Hindlimb muscle (tissue), 1 donor: ENCODE data around the gene TMEM245. TPM values are rescaled to one million over a fixed set of nuclear protein-coding genes. Genes with fewer than 3 reads are reported as not detected.
A peak's percentile ranks its signal among the peaks of the same experiment; 100 is the strongest.

Experiments
- DNase-seq: peaks from one replicate; pipeline ENCODE4 v3.0.0-alpha.2; 2013
- polyA plus RNA-seq: library from polyadenylated mRNA; unstranded; fragments of 120-200 nt; gene quantifications from one replicate; pipeline ENCODE4 v1.2.1, GENCODE V29; 2013; ENCODE audit not compliant: insufficient read length

Gene TMEM245
- polyA plus RNA-seq, 1 donor, result 37.3 TPM

DNA sequence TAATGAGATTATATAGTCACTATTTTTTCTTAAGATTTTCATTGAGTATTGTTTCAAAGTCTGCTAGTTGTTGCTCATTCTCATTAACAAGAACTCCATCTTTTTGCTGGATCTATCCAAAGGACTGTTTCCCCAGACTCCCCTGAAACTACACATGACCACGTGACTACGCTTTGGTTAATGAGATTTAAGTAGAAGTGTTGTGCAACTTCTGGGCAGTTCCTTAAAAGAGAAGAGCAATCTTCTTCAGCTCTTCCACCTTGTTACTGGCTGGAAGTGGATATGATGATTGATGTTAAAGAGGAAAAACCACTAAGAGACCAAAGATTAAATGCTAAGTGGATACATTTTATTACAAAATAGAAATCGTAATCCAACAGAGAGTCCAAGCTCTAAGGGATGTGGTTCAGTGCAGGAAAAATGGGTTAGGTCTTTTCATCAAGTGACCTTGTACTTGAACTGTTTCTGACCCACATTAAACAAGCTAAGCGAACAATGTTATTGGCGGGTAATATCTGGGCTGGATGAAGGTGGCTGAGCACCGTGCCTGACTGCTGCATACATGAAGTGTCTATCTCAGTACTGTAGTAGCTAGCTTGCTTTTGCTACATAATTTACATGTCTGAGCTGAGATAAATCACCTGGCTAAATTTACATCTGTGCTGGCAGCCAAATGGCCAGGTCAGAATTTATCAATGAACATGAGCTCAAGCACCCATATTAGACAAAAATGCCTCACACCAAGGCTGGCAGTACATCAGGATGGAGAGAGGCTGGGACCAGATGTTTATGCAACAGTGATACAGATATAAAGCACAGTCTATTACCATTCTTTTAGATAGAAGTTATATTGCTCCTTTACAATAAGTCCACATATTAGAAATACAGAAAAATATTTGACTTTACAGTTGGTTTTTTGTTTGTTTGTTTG, 98.9 kb downstream of the TMEM245 start:
- DNase-seq, result no peak

DNA sequence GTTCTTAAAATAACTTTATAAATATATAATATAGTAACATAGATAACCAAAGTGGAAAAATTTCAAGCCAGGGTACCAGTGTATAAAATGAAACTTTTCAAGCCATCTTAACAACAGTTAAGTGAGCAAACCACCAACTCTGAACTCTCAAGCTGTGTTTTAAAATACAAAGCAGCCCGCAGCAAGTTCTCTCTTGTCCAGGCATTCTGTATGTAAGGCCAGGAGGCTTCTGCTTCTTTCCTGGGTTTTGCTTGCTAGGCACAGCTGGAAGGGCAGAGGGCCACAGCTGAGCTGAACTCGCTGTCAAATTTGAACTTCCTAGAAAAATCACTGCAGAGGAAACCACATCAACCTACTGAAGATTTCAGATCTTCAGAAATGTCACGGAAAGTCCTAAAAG, 99.6 kb downstream of the TMEM245 start:
- DNase-seq, result no peak

DNA sequence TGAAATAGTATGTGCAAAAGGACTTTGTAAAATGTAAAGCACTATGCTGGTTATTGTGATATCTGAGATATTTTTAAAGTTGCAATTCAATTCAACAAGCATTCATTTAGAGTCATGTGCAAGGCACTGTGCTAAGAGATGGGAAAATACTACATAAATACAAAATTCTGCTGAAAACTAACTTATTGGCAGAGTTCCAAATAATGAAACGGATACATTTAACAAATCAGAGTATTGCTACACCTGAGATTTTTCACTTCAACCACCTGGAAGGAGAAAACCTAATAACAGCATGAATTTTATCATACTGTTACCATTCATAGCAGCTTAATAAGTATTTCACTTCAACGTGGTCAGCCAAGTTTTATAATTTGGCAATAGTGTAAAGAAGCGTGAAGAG, 100.3 kb downstream of the TMEM245 start:
- DNase-seq, result no peak

DNA sequence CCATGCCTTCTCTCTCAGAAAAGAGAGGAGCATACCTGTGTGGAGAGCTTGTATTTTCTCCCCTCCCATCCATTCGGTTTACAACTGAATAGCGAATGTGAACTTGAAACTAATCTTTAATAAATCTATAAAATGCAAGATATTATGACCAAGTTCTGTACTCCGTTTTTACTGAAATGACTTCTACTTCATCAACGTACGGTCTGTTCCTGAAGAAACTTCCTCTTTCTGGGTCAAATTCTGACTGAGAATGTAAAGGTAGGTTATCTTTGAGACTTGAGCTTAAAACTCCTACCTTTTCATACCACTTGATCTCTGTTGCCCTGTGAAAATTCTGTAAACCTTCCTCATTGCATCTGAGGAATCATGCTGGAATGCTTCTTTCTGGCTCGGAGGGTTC, 102.3 kb downstream of the TMEM245 start:
- DNase-seq, result no peak

DNA sequence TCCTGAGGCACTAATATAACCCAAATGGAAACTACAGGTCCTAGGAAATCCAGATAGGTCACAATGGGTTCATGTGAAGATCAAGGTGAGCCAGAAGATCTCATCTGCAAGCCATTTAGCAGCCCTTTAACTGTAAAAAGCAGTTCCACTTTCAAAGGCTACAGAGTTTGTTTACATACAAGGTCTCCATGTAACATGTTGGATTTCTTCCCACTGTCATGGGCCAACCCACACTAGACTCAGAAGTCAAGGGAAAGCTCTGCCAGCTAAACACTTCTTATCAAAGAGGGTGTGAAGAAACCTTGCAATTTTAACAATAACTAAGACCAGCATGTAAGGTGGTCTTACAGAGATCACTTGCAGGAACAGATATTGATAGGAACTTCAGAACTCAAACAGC, 102.7 kb downstream of the TMEM245 start:
- no peak for DNase-seq

DNA sequence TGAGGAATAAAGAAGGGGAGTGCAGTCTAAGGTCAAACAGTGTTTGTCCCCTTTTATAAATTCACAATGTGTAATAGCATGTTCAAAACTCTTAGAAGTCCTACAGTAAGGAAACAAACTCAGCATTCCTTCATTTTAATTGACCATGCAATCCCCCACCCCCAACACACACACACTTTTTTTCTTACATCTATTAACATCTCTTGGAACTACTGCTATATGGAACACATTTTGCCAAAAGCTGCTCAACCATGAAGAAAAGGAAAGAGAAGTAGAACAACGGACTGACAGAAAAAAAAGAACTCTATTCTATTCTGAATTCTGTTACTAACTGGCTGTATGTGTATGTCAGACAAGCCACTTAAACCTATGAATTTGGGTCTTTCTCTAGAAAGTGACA, 103.6 kb downstream of the TMEM245 start:
- no peak for DNase-seq

DNA sequence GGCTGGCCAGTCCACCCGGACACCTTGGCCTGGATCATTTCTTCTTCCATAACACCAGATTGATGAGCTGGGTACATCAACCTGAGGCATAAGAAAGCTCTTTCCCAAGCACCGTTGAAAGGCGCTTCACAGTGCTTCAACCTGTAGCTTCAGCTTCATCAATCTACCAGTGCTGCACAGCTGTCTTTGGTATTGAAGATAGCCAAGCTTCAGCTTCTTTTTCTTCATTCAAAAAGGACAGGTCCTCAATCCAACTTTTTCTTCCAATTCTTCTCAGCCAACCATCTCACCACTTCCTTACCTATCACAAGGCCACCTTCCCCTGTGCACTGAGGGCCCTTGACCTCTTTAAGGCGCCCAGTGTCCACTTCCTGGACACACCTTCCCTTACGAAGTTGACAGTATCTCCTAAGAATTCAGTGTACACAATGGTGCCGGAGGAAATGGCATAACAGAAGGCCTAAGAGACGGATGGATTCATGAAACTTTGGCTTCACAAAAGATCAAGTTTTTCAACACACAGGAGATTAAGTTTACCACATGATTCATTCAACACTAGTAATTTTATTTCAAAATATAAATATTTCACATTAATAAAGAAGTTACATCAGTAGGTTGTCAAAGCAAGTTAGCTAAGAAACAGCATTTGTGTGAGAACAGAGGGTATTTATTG, 105.0 kb downstream of the TMEM245 start:
- no peak for DNase-seq

DNA sequence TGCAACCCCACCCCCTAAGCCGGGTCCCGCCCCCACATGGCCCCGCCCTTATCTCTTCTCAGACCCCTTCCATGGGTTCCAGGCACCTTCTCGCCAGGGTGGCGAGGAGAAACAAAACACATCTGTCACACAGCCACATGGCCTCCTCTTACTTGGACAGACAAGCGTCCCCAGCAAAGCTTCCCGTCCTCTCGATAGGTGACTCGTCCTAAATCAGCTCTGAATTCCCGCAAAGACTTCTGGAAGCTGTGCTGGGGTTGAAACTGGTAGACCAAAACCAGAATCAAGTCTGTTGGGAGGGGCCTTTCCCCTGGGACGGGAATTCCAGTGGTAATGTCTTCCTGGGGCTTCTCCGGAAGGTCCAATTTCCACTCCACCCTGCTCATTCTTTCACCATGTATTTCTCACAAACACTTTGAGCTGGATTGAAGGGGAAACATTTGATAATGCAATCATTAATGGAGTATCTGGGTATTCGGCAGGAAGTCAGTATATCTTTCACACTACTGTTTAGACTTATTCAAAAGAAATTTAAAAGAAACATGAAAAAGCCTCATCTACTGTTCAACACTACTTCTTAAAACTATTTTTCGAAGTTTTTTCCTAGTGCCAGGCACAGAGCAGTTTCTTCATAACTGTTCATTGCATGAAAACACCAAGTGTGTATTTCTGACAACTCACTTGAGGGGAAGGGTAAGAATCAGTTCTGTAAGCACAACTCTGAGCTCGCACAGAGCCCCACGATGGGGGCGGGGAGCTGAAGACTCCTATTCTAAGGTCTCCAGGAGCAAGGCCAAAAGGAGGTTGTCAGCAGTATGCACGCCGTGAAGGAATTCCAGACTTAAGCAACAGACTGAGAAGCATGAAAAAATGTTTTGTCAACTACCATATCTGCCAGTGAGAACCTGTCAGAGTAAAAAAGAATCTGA, 105.8 kb downstream of the TMEM245 start:
- DNase-seq, result peak; percentile 46

DNA sequence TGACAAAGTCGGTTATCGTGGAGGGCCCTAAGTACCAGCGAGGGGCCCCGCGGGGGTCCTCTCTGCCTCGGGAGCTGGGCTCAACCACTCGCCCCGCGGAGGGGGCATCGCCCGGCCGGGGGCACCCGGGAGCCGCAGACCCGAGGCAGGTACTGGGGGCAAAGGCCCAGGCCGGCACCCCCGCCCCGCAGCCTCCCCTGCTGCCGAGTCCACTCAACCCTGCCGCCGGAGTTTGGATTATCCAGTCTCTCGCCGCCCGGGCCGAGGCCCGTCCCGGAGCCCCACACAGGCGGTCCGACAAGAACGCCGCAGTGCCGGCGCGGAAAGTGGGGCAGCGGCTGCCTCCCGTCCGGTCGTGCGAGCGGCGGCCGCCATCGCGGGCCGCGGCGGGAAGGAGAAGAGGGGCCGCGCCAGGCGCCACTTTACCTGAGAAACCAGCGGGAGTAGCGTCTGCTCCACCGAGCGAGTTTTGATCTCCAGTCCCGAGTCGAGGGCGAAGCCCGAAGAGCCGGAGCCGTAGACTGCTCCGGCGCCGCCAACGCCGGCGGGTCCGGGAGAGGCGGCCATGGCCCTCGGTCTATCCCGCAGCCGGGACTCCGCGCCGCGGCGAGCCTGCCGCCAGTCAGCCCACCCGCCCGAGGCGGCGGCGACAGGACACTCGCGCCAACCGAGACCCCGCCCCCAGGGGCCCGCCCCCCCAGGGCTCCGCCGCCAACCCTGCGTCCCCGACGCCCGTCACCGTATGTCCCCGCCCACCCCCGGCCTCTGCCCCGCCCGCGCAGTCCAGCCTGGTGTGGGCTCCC, 106.7 kb downstream of the TMEM245 start, which contains the start of gene CTNNAL1:
TSS of gene CTNNAL1 (minus strand) at position 624 of the 803 bp plus-strand sequence. CDS start at position 567, 57 bp downstream.
- DNase-seq, result peak; percentile 90

DNA sequence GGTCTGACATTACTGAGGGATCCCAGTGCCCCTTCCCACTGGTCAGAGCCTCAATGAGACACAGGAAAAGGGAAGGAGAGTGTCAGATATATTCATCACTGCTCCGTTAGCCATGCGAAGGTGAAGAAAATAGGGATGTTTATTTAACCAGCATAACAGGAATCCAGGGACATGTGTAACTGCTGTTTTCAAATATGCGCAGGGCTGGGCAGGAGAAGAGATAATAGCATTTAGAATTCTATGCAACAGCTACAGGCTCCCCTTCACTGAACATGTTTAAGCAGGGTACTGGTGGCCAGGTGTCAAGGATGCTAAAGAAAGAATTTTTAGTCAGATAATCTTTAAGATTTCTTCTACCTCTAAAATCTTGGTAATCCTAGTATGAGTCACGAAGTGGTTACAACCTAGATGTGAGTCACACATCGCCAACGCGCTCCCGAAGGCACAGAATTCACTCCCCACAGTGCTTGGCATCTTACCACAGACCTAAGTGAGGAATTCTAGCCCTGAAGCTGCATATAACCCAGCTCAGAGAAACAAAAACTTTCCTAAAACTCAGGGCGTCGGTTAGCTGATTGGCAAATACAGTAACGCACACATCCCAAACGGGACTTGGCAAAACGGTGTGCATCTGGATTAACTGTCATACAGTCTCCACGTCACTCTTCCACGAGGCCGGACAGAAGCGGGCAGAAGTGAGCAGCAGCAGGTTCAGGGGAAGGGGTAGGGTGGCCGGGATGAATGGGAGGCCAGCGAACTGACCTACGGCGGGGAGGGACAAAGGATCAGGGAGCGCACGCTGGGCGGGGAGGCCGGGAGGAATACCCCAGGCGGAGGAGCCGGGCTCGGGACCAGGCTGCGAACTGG, 107.5 kb downstream of the TMEM245 start:
- peak; percentile 68 for DNase-seq

DNA sequence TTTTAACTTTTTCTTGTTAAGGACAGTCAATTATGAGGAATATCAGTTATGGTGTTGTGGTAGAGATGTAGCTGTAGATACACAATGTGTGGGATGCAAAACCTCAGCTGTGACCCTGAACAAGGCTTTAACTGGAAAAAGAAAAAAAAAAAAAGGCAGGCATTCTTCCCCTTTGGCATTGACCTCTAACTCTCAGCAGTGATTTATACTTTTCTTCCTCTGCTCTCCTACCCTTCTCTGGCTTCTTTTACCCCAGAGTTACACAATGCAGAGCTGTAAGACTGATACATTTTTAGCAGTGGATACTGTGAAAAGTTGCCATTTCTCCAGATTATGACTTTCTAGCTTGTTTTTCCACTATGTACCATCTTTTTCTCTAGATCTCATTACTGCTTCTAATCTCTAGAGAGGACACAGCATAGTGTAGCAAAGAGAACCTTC, 108.5 kb downstream of the TMEM245 start:
- no peak for DNase-seq

DNA sequence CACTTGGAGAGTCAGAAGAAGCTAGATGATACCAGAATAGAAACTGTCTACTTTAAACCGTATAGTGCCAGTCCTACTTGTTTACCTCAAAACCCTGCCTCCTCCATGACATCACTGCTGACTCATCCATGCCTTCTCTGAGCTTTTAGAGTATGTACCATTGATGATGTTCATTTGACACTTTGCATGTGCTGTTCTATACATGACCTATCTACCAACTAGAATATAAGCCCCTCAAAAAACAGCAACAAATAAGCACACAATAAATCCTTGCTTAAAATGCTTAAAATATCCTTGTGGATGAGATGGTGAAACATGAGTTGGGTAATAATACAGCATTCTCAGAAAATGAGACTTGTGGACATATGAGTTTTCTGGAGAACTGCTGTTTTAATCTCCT, 109.0 kb downstream of the TMEM245 start:
- no peak for DNase-seq

DNA sequence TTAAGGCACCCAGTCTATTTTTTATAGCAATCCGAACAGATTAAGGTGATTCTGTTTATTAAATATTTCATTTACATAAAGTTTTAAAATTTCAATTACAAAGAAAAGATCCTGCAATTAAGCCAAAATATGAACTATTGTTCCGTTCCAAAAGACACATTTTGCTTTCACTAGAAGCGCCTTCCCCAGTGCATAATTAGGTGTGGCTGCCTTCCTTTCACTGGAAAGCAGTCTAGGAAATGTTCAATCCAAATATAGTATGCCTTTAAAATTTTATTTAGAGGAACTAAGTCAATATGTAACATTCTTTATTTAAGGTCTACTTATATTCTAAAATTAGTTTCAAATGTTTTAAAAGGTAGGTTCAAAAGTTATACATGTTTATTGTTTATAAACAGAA, 114.1 kb downstream of the TMEM245 start:
- no peak for DNase-seq

DNA sequence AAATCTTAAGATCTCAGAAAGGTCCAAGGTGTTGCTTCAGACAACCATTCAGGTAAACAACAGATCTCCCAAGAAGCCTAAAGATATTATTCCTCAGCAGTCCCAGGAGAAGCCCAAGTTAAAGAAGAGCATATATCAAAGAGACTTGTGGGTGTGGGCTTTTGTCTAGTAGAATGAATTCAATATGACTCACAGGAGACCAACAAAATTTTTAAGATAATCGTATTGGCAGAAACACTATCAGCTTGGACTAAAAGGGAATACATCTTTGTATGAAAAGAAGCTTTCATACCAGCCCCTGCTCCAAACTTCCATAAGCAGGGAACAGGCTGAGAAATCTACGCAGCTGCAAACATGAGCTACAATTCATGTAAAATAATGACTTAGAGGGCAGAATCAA, 116.6 kb downstream of the TMEM245 start:
- no peak for DNase-seq

DNA sequence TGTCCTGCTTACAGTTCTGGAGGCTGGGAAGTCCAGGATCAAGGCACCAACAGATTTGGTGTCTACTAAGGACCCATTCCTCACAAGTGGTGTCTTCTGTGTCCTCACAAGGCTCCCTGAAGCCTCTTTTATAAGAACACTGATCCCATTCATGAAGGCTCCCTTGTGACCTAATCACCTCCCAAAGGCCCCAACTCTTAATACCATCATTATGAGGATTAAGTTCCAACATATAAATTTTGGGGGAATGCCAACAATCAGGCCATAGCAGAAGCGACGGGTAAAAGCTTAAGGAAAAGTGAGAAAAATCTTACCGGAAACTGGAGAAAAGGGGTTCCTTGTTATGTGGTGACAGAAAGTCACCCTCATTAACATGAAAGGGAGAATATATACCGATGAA, 117.6 kb downstream of the TMEM245 start:
- DNase-seq, result no peak

DNA sequence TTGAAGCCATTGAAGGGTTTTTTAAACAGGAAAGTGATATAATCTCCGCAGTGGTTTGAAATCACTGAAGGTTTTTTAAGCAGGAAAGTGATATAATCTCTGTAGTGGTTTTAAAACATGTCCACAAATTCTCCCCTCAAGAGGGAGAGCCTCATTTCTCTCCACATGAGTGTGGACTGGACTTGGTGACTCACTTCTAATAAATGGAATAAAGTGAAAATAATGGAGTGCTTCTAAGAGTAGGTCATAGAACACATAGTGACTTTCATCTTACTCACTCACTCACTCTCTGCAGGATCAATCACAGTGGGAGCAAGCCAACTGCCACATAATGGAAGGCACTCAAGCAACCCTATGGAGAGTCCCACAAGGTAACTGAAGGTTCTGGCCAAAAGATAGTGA, 118.5 kb downstream of the TMEM245 start:
- DNase-seq, result no peak

DNA sequence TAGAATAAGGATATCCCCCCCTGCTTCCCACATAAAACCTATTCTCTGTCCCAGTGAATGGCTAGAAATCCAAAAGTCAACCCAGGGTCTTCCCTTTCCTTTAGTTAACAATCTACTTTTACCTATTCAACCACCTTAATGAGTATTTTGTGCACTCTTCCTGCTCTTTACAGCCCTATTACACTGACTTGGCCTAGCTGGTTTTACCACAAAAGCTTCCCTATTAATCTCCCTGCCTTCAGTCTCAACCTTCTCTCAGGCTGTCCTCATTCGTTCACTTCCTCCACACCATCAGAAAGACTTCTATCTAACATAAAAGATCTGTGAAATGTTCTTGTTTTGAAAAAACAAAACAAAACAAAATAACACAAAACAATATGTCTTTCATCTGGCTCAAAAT, 122.6 kb downstream of the TMEM245 start:
- no peak for DNase-seq

DNA sequence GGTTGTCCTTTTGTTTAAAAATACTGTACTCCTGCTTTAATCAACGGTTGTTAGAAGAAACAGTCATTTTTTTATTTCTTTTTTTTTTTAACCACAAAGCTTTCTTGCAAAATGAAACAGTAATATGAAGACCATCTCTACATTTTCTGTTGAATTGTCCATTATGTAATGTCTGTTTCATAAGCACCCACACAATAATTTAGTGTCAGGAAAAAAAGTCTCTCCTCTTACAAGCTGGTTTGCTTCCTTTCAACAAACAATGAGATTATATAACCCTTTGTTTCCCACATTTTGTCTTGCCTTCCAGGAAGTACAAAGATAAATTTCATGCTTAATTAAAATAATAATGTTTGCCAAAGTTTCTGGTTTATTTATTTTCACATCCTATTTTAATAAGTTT, 123.1 kb downstream of the TMEM245 start:
- DNase-seq, result no peak

DNA sequence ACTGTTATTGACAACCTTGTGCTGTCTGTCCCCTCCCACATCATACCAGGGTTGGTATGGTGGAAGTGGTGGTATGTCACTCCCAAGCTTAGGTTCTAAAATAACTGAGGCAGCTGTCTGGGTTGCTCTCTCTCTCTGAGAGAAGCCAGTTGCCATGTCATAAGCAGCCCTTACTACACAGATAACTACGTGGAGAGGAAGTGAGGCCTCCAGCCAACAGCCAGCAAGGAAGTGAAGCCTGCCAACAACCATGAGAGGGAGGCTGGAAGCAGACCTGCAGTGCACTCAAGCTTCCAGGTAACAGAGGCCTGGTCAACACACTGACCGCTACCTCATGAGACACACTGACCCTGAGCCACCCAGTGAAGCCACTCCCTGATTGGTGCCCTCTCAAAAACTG, 125.1 kb downstream of the TMEM245 start:
- no peak for DNase-seq

DNA sequence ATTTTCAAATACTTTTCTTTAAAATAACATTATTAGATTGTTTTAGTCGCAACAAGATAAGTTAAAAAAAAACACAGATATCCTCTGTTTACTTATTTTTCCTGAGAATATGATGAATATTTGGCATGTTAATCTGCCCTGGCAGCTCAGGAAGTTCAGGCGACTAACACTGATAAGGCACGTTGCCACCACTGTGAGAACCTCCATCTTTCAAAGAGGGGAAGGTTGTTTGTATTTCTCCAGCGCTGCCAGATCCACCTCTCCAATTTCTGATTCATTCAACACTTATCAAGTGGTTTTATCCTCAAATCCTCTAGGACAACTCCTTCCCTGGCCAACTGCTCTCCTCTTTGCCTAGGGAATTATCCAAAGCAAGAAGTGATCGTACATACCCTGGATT, 128.3 kb downstream of the TMEM245 start:
- DNase-seq, result no peak

DNA sequence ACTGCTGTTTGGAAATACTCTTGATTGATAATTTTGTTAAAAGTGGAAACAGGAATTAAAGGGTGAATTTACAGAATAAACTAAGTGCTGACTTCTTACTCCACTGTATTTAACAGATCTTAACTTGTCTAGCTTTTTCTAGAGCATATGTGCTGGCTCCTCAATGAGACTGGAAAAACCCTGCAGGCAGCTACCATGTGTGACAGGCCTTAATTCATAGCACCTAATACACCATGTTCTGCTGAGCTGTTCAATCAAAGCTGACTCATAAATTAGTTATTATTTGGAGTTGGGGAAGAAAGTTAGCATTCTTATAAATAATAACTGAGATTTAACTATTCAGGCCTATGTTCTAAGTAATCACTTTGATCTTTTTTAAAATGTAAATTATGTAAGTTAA, 135.9 kb downstream of the TMEM245 start:
- no peak for DNase-seq
